ENCODE measurements around the gene ZNF561. TPM values are rescaled to one million over a fixed set of nuclear protein-coding genes. Genes with fewer than 3 reads are reported as not detected.
A peak's percentile ranks its signal among the peaks of the same experiment; 100 is the strongest.

ZNF561 gene
- total and polyA plus RNA-seq, 9 of the 15 experiments (the other 6 are each of a cell fraction or from before 2014, with no cell fraction given): 13.9 to 34.9 (median 23.6) TPM

- TF ChIP-seq ZNF184 (CRISPR knock-in tag; IDR thresholded peaks at IDR 0.05) (no peak), CHD2 (IDR thresholded peaks at IDR 0.05; ENCODE audit: low read depth, low read length) (0 out of 2 replicates have a peak, but pooled peaks have one; percentile 33), MYC (IDR thresholded peaks at IDR 0.05; ENCODE audit: low read depth, low read length) (peak; percentile 90), MYC (CRISPR knock-in tag; IDR thresholded peaks at IDR 0.05; ENCODE audit: borderline replicate concordance, low read depth) (peak; percentile 92; the same call in 1 of the 2 replicates), ESRRA (IDR thresholded peaks at IDR 0.05; ENCODE audit: borderline replicate concordance, low read depth) (peak; percentile 80), PCBP1 (IDR thresholded peaks at IDR 0.05; ENCODE audit: low read depth, low read length, poor library complexity, severe bottlenecking) (no peak), USF1 (CRISPR knock-in tag; IDR thresholded peaks at IDR 0.05) (0 out of 2 replicates have a peak, but pooled peaks have one; percentile 14), SMARCB1 (IDR thresholded peaks at IDR 0.05; ENCODE audit: insufficient read length, low read depth) (no peak), C11orf30 (IDR thresholded peaks at IDR 0.05; ENCODE audit: low read depth) (peak; percentile 99), TAF1 (IDR thresholded peaks at IDR 0.05; ENCODE audit: control insufficient read depth, extremely low read depth, insufficient read depth, low read length, severe bottlenecking) (peak; percentile 67), ZNF3 (CRISPR knock-in tag; IDR thresholded peaks at IDR 0.05) (no peak), ETS2 (tag; IDR thresholded peaks at IDR 0.05; ENCODE audit: borderline replicate concordance, poor library complexity, severe bottlenecking) (no peak)
- TF ChIP-seq, protein P1, sequence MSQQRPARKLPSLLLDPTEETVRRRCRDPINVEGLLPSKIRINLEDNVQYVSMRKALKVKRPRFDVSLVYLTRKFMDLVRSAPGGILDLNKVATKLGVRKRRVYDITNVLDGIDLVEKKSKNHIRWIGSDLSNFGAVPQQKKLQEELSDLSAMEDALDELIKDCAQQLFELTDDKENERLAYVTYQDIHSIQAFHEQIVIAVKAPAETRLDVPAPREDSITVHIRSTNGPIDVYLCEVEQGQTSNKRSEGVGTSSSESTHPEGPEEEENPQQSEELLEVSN (IDR thresholded peaks at IDR 0.05; ENCODE audit: borderline replicate concordance in 1 of 2, extremely low read depth in 1 of 2, insufficient read depth in 1 of 2, insufficient read length in 1 of 2, low read depth in 1 of 2, low read length in 1 of 2, poor library complexity in 1 of 2, severe bottlenecking in 1 of 2): peak in 1 of 2 experiments; percentile 54
- TF ChIP-seq, protein P2, sequence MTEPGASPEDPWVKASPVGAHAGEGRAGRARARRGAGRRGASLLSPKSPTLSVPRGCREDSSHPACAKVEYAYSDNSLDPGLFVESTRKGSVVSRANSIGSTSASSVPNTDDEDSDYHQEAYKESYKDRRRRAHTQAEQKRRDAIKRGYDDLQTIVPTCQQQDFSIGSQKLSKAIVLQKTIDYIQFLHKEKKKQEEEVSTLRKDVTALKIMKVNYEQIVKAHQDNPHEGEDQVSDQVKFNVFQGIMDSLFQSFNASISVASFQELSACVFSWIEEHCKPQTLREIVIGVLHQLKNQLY (CRISPR knock-in tag; conservative IDR thresholded peaks at IDR 0.05): no peak
Measured at GRCh38 chr19:9621156-9622037, at the start of gene ZNF561 (continued).

Data from K562 (cell line).